ENCODE results near the gene ZBTB20. TPM values are rescaled to one million over a fixed set of nuclear protein-coding genes. Genes with fewer than 3 reads are reported as not detected.

The ZBTB20 gene
- total RNA-seq, 6 donors from 2014 or later: 40.0 to 150 (median 65.8) TPM

DNA sequence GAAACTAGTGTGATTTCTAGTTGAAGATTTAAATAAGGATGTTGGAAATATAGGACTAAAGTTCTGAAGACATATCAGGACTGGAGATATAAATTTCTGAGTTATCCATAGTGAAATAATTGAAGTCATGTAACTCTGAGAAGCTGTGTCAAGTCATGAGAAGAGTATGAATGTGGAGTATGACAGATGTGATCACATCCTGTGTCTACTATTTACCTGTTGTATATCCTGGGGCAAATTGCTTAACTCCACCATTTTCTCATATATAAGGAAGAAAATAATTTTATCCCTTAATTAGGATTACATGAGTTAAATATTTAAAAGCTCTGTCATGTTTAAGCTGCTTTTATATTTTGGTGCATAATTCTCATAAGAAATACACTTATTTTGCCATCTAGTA, 350.3 kb downstream of the ZBTB20 start:
- Histone ChIP-seq H3K27me3 (no peaks in the 10 kb centered on the region), H3K27ac (no peak overlapping the region), H3K9me3 (no peaks in the 10 kb centered on the region)

DNA sequence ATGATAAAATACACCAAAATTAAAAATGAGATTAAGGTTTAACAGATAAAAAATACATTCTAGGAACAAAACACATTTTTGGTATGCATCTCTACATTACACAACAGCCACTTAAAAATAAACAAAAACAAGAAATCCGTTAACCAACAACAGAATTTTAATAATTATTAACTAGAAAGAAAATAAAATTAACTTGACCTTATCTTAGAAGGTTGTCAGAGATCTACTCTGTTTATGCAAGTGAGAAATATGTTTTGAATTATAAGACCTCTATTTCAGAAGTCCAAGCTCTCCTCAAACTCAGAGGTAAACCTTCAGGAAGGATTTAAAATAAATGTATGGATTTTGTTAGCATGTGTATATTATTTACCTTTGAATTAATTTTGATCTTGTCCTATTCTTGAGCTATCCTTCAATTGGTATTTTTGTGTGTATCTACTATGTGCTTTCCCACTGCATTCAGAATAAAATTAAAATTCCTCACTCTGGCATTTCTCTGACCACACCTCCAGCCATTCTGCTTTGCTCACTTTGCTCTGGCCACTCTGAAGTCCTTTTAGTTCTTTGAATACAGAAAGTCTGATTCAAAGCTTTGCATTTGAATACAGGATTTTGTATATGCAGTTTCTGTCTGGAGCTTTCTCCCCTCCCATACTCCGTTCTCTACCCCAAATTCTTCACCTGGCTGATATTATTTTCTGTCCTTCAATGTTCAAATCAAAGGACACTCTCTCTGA, 352.0 kb downstream of the ZBTB20 start:
- no peaks in the 10 kb centered on the region for H3K9me3 ChIP-seq
- no peak overlapping the region for H3K4me3 ChIP-seq
- no peak for ATAC-seq (ENCODE audit: low FRiP score in 2 of 2)
- H3K27me3 ChIP-seq: no peaks in the 10 kb centered on the region
- H3K36me3 ChIP-seq: peaks cover 0 to 3% (median 0%) of the 10 kb centered on the region in 4 donors
- no peak for DNase-seq
- TF ChIP-seq, protein P1, sequence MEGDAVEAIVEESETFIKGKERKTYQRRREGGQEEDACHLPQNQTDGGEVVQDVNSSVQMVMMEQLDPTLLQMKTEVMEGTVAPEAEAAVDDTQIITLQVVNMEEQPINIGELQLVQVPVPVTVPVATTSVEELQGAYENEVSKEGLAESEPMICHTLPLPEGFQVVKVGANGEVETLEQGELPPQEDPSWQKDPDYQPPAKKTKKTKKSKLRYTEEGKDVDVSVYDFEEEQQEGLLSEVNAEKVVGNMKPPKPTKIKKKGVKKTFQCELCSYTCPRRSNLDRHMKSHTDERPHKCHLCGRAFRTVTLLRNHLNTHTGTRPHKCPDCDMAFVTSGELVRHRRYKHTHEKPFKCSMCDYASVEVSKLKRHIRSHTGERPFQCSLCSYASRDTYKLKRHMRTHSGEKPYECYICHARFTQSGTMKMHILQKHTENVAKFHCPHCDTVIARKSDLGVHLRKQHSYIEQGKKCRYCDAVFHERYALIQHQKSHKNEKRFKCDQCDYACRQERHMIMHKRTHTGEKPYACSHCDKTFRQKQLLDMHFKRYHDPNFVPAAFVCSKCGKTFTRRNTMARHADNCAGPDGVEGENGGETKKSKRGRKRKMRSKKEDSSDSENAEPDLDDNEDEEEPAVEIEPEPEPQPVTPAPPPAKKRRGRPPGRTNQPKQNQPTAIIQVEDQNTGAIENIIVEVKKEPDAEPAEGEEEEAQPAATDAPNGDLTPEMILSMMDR (IDR thresholded peaks at IDR 0.05): no peak
- TF ChIP-seq POLR2AphosphoS5 (IDR thresholded peaks at IDR 0.05): no peak
- TF ChIP-seq POLR2A (IDR thresholded peaks at IDR 0.05): no peak
- TF ChIP-seq EP300 (IDR thresholded peaks at IDR 0.05): no peak
- whole genome bisulfite sequencing, 2 donors: 86% methylated on average over 2 of the region's 2 CpGs
- peaks cover 0 to 3% (median 0%) of the 10 kb centered on the region in 4 donors for H3K4me1 ChIP-seq
- no peak overlapping the region for H3K27ac ChIP-seq

More for the DNA sequence above, 350.3 kb downstream of the ZBTB20 start:
- no peak for ATAC-seq (ENCODE audit: low FRiP score in 2 of 2)
- Histone ChIP-seq H3K4me3 (no peak overlapping the region), H3K4me1 (no peaks in the 10 kb centered on the region), H3K36me3 (peaks cover 0 to 6% (median 0%) of the 10 kb centered on the region in 4 donors)
- TF ChIP-seq POLR2AphosphoS5 (IDR thresholded peaks at IDR 0.05) (no peak), POLR2A (IDR thresholded peaks at IDR 0.05) (no peak), EP300 (IDR thresholded peaks at IDR 0.05) (no peak)
- TF ChIP-seq, protein P1 (IDR thresholded peaks at IDR 0.05): no peak
- no peak for DNase-seq

DNA sequence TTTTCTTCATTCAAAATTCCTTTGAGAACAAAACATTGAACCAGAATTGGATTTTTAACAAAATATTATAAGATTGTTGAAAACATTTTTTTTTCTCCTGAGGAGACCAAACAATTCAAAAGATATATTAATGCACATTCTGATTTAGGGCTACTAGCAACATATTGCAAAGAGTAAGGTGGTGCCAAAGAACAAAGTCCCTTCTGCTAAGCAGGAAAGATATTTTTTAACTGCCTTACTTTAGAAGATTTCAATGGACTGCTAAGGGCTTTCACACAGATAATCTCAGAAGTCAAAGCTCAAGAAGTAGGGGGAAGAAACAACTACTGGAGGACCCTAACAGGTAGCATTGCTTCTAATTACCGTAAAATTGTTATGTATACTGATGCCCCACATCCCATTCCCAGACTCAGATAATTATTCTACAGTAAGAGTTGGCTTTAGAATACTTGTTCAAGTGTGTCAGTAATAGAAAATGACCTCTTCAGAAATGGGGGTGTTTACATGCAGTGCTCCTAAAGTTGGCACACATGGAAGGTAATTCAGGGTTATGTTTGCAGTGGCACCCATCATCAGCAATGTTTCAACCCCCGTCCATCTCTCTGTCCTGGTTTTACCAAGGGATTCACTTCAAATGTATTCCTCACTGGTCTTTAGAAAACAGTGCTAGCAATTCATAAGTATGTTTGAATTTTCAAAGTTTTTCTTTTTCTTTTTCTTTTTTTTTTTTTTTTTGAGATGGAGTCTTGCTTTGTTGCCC, 354.7 kb downstream of the ZBTB20 start:
- no peak for TF ChIP-seq POLR2AphosphoS5 (IDR thresholded peaks at IDR 0.05)
- no peak for TF ChIP-seq POLR2A (IDR thresholded peaks at IDR 0.05)
- TF ChIP-seq, protein P1 (IDR thresholded peaks at IDR 0.05): no peak
- TF ChIP-seq EP300 (IDR thresholded peaks at IDR 0.05): no peak
- 93% methylated on average over 2 of the region's 2 CpGs for WGBS, 2 donors
- no peak for DNase-seq

DNA sequence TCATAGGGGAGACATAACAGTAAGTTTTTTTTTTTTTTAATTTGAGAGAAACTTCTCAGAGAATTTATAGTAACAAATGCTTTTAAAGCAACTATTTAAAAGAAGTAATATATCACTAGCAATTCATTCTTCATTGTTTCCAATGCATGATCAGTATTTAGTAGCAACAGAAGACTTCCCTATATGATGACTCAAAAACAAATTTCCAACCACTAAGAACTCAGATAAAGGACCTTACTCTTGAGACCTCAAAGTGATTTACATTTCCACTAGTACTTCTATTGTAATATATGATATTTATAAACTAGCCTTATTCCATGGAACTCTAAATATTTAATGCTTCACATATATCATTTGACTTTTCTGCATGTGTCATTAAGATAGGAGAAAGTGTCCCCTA, 356.3 kb downstream of the ZBTB20 start:
- H3K27me3 ChIP-seq: no peaks in the 10 kb centered on the region

More for the DNA sequence above, 354.7 kb downstream of the ZBTB20 start:
- ATAC-seq (ENCODE audit: low FRiP score in 2 of 2): no peak
- Histone ChIP-seq H3K4me1 (peaks cover 0 to 3% (median 0%) of the 10 kb centered on the region in 4 donors), H3K27ac (no peak overlapping the region), H3K27me3 (no peaks in the 10 kb centered on the region), H3K36me3 (no peaks in the 10 kb centered on the region), H3K4me3 (no peak overlapping the region), H3K9me3 (no peaks in the 10 kb centered on the region)

DNA sequence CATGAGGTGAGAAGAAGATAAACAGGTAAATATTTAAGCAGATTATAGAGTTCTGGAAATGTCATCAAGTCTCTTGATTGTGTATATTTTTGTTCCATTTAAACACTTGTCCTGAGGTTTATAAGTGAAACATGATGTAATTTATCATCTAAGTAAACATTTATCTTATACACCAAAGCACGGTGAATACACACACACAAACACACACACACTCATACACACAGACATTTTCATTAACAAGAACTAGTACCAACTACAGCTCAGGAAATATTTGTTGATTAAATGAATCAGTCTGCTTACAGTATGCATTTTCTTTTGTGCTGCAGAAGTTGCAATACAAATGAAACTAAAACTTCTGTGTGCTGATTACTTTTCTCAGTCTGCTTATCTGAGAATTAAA, 357.3 kb downstream of the ZBTB20 start:
- ATAC-seq (ENCODE audit: low FRiP score in 2 of 2) (no peak), DNase-seq (no peak)
- H3K4me1 ChIP-seq: peaks cover 0 to 3% (median 0%) of the 10 kb centered on the region in 4 donors
- no peak overlapping the region for H3K27ac ChIP-seq
- H3K27me3 ChIP-seq: no peaks in the 10 kb centered on the region
- no peak overlapping the region for H3K4me3 ChIP-seq
- 42 to 47% methylated on average over 1 of the region's 1 CpG for WGBS, 2 donors
- no peaks in the 10 kb centered on the region for H3K9me3 ChIP-seq
- TF ChIP-seq EP300 (IDR thresholded peaks at IDR 0.05): no peak
- TF ChIP-seq, protein P1 (IDR thresholded peaks at IDR 0.05): no peak
- no peak for TF ChIP-seq POLR2A (IDR thresholded peaks at IDR 0.05)
- TF ChIP-seq POLR2AphosphoS5 (IDR thresholded peaks at IDR 0.05): no peak
- no peaks in the 10 kb centered on the region for H3K36me3 ChIP-seq

More for the DNA sequence above, 356.3 kb downstream of the ZBTB20 start:
- no peak overlapping the region for H3K27ac ChIP-seq
- no peak for ATAC-seq (ENCODE audit: low FRiP score in 2 of 2)
- peaks cover 0 to 3% (median 0%) of the 10 kb centered on the region in 4 donors for H3K4me1 ChIP-seq
- H3K36me3 ChIP-seq: no peaks in the 10 kb centered on the region
- H3K4me3 ChIP-seq: no peak overlapping the region
- DNase-seq: no peak
- H3K9me3 ChIP-seq: no peaks in the 10 kb centered on the region
- no peak for TF ChIP-seq POLR2A (IDR thresholded peaks at IDR 0.05)
